Omental fat pad (tissue), 4 donors: ENCODE results near the gene BRI3. TPM values are rescaled to one million over a fixed set of nuclear protein-coding genes. Genes with fewer than 3 reads are reported as not detected.

Experiments
- ATAC-seq: fragments of 150-250 bp; one replicate; pipeline ENCODE4 v1.9.1; 2016; ENCODE audit warnings: mild to moderate bottlenecking, moderate library complexity; ENCODE audit not compliant: low FRiP score
- DNase-seq: peaks from one replicate; pipeline ENCODE4 v3.0.0-alpha.2; 2019; ENCODE audit warnings: low spot score
- total RNA-seq, 4 donors: library from RNA; depleted of rRNA; stranded (reverse); fragments of >200 nt; gene quantifications; one replicate each; pipeline ENCODE4 v1.1.0, GENCODE V29; 2016
- TF ChIP-seq, protein P1 (sequence below), 3 donors: fragments of 450-650 bp; IDR thresholded peaks; one replicate each; pipeline ENCODE4 v1.5.1; 2016 to 2017; ENCODE audit warnings: antibody characterized with exemption in 3 of 3, mild to moderate bottlenecking in 3 of 3, moderate library complexity in 2 of 3

Gene BRI3
- total RNA-seq, 4 donors from 2014 or later, result 39.0 to 126 (median 71.8) TPM

DNA sequence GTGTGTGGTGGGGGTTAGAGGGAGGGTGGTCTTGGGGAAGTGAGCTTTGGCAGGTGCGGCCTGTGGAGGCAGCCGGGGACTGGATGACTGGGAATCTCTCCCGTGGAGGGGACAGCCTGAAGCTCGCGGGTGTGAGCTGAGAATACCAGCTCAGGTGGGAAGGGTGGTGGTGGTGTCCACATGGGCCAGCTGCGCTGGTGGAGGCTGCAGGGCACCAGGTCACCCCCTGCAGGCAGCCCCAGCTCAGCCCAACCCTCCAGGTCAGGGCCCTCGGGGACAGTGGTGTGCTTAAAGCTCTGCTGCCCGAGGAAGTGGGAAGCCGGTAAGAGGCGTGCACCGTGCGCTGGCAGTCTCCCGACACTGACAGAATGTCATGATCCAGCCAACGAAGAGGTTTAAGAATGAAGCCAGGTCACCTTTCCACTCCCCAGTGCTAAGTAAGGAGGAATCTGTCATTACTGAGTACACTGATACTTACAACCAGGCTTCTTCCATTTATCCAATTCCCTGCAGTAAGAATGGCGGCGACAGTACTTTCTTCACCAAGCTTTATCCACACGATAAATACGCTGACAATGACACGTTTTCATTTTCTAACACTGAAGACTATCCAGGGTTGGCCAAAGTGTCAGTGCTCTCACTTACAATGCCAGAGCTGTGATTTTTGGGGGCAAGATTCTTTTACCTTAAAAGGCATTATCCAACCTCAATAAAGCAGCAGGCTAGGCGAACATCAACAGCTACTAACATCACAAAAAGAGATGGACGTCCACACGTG, 20.4 kb downstream of the BRI3 start:
- DNase-seq (no peak), ATAC-seq (no peak)
- TF ChIP-seq, protein P1, sequence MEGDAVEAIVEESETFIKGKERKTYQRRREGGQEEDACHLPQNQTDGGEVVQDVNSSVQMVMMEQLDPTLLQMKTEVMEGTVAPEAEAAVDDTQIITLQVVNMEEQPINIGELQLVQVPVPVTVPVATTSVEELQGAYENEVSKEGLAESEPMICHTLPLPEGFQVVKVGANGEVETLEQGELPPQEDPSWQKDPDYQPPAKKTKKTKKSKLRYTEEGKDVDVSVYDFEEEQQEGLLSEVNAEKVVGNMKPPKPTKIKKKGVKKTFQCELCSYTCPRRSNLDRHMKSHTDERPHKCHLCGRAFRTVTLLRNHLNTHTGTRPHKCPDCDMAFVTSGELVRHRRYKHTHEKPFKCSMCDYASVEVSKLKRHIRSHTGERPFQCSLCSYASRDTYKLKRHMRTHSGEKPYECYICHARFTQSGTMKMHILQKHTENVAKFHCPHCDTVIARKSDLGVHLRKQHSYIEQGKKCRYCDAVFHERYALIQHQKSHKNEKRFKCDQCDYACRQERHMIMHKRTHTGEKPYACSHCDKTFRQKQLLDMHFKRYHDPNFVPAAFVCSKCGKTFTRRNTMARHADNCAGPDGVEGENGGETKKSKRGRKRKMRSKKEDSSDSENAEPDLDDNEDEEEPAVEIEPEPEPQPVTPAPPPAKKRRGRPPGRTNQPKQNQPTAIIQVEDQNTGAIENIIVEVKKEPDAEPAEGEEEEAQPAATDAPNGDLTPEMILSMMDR (IDR thresholded peaks at IDR 0.05), result no peak

DNA sequence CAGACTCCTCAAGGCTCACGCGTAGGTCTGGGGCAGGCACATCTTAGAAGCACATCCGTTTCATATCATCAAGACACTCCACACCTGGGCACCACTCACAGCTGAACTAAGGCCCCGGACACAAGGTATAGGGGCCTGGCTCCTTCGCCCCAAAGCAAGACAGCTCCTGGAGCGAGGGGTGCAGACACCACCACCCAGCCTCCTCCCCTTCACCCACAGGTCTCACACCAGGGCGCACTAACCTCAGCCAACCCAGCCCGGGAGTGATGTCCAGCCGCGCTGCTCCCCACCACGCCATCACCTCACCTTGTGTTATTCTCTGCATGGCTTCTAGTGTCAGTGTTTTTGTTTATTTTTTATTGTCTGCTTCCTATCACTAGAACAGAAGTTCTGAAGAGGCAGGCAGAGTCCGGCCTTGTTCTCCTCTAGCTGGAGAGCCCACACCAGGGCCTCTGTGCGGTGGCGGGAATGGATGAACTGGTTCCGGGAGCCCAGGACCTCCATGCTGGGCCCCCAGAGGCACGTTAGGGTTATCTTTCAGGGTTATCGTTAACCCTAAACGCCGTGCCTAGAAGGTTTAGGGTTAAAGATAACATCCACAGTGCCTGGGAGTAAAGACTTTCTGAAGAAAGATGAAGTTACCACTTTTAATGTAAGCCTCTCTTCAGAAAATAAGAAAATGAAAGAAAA, 21.8 kb downstream of the BRI3 start:
- no peak for DNase-seq
- TF ChIP-seq, protein P1 (IDR thresholded peaks at IDR 0.05), result no peak
- ATAC-seq, result no peak

DNA sequence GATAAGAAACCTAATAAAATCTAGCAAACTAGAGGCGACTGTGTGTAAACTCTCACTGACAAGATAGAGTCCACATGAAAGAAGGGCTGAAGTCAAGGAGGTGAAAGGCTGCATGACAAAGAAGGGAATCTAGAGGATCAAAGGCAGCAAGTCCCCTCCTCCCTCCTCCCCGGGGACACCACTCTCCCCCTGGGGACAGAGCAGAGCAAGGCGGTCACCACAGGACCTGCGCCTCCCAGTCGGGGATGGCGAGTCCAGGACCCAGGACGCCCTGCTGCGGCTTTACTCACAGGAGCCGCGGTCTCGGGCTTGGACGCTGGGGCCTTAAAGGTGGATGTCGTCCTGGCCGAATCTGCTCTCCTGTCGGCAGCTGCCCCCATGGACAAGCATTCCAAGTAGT, 22.4 kb downstream of the BRI3 start:
- DNase-seq (no peak), ATAC-seq (no peak)
- TF ChIP-seq, protein P1 (IDR thresholded peaks at IDR 0.05), result no peak

DNA sequence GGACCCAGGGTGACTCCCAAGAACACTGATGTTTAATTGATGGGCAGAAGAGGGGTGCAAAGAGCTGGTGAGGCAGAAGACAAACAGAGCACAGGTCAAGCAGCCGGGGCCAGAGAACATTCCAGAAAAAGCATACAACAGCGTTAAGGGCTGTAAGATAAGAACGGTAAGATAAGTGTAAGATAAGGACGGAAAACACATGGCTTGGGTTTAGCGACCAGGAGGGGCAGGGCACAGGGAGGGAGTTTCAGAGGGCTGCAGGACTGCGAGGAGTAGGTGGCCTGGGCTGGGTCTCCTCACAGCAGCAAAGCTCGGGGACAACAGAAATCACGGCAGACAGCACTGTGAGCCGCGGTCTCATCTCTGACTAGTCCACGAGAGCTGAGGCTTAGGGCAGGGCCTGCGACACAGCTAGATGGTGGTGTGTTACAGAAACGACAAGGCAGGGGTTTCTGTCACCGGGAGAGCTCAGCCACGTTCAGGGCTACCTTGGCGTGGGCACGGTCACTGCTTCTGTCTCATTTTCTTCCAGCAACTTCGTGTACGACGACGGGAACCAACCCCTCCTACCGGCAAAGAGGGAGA, 24.6 kb downstream of the BRI3 start:
- no peak for ATAC-seq
- TF ChIP-seq, protein P1 (IDR thresholded peaks at IDR 0.05), result no peak
- no peak for DNase-seq

DNA sequence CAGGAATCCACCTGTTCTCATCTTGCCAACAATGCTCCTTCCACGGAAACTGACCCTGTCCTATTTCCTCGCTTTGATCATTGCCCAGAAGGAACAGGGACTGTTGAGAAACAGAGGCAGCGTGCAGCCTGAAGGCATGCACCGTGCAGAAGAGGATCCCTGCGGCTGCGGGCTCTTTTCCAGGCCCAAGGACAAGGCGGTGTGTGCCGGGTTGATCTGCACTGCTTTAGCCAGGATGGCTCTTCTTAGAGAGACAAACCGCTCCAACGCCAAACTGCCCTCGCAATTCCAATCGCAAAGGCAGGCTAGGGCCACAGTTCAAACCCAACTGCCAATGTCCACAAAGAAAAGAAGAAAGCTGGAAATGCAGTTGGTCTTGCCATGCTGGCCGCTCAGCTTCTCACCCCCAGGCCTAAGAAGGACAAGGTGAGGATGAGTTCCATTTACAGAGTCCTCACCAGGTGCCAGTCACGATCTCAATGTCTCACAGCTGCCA, 26.5 kb downstream of the BRI3 start:
- TF ChIP-seq, protein P1 (IDR thresholded peaks at IDR 0.05), result no peak
- DNase-seq, result no peak

DNA sequence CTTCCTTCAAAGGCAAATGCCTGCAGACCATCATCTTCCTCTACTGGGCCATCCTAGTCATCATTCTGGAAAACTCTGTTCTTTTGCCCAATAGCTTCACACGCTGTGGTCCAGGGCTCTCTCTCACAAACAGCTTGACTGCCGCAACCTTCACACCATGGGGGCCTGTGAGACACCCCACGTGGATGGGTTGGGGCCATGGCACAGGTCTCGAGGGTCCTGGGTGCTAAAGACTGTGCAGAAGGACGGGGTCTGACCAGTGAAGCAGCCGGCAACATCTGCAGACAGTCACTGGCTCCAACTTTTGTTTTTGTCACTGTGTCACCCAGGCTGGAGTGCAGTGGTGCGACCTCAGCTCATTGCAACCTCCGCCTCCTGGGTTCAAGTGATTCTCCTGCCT, 28.1 kb downstream of the BRI3 start:
- ATAC-seq (no peak), DNase-seq (no peak)
- TF ChIP-seq, protein P1 (IDR thresholded peaks at IDR 0.05), result no peak

More for the DNA sequence above, 26.5 kb downstream of the BRI3 start:
- no peak for ATAC-seq
